Stimulated activated CD8-positive, alpha-beta memory T cell treated with anti-CD3 and anti-CD28 coated beads, Interleukin-15, amount 100 ng/mL, for 24 hours (primary cell): Measurements from ENCODE around the gene TSPAN7.

Experiments
- DNase-seq: peaks from one replicate; pipeline ENCODE4 v3.0.0-alpha.2; 2020; ENCODE audit warnings: low read depth

The TSPAN7 gene

GRCh38 chrX:38694394-38694793, 133.1 kb downstream of the TSPAN7 start:
- DNase-seq: no peak

- no peak for DNase-seq
Measured at GRCh38 chrX:38697461-38697860, 136.1 kb downstream of the TSPAN7 start.

- DNase-seq: no peak
Measured at GRCh38 chrX:38699121-38699520, 137.8 kb downstream of the TSPAN7 start.

GRCh38 chrX:38699696-38700095, 138.4 kb downstream of the TSPAN7 start:
- DNase-seq: no peak

GRCh38 chrX:38701073-38701472, 139.7 kb downstream of the TSPAN7 start:
- DNase-seq: no peak

GRCh38 chrX:38704146-38704882, 143.0 kb downstream of the TSPAN7 start:
- DNase-seq: no peak

GRCh38 chrX:38717871-38718270, 156.5 kb downstream of the TSPAN7 start:
- DNase-seq: no peak

GRCh38 chrX:38718311-38718710, 157.0 kb downstream of the TSPAN7 start:
- DNase-seq: no peak

GRCh38 chrX:38726612-38727011, 165.3 kb downstream of the TSPAN7 start:
- DNase-seq: no peak

- no peak for DNase-seq
Measured at GRCh38 chrX:38727668-38728067, 166.3 kb downstream of the TSPAN7 start.

GRCh38 chrX:38732866-38733265, 171.5 kb downstream of the TSPAN7 start:
- no peak for DNase-seq
